Fibroblast of lung (primary cell): ENCODE results near the gene USH2A.

Source experiments
- EZH2 ChIP-seq: IDR thresholded peaks from 2 replicates; pipeline ENCODE4 v1.5.1; 2012; ENCODE audit warnings: low read length, control low read depth, mild to moderate bottlenecking; ENCODE audit errors: missing control alignments
- TF ChIP-seq, protein P1 (sequence below), 2 donors: IDR thresholded peaks in 1 of 2; conservative IDR thresholded peaks in 1 of 2; 1 replicate in 1 of 2; 2 replicates in 1 of 2; pipeline ENCODE4 v1.5.1; 2011 to 2012; ENCODE audit warnings: low read length in 2 of 2, control low read depth in 1 of 2, inconsistent platforms in 1 of 2, low read depth in 1 of 2, mild to moderate bottlenecking in 1 of 2

DNA sequence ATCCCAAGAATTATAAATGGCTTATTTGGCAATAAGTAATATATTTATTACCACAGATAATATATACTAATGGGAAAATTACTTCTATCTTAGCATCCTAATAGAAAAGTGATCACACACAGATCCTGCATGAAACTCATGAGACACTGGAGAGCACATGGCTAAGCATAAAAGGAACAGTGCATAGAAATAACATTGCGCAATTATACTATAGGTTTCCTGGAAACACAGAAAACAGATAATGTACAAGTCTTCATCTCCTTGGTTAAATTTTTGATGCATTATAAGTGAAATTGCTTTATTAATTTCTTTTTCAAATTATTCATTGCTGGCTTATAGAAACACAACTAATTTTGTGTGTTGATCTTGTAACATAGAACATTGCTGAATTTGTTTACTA, 210.4 kb downstream of the USH2A start:
- TF ChIP-seq, protein P1, sequence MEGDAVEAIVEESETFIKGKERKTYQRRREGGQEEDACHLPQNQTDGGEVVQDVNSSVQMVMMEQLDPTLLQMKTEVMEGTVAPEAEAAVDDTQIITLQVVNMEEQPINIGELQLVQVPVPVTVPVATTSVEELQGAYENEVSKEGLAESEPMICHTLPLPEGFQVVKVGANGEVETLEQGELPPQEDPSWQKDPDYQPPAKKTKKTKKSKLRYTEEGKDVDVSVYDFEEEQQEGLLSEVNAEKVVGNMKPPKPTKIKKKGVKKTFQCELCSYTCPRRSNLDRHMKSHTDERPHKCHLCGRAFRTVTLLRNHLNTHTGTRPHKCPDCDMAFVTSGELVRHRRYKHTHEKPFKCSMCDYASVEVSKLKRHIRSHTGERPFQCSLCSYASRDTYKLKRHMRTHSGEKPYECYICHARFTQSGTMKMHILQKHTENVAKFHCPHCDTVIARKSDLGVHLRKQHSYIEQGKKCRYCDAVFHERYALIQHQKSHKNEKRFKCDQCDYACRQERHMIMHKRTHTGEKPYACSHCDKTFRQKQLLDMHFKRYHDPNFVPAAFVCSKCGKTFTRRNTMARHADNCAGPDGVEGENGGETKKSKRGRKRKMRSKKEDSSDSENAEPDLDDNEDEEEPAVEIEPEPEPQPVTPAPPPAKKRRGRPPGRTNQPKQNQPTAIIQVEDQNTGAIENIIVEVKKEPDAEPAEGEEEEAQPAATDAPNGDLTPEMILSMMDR (conservative IDR thresholded peaks at IDR 0.05 in 1 of 2, IDR thresholded peaks at IDR 0.05 in 1 of 2; ENCODE audit: low read depth in 1 of 2, low read length in 2 of 2): no peak
- TF ChIP-seq EZH2: no peak
